CD4-positive, alpha-beta T cell (primary cell): ENCODE data around the gene ETFB. TPM values are rescaled to one million over a fixed set of nuclear protein-coding genes. Genes with fewer than 3 reads are reported as not detected.
"Not testable (repeated sequence)": the region's sequence is repeated elsewhere in the genome, so short reads cannot be mapped to it uniquely, and the experiment has no call there.

Experiments
- ATAC-seq: fragments of 200-7000 bp; cut with Tn5 transposase; one replicate; pipeline ENCODE4 v1.10.0; 2022; ENCODE audit warnings: mild to moderate bottlenecking; ENCODE audit not compliant: poor library complexity
- CTCF ChIA-PET: fragments of 350-600 bp; sonication (Branson Sonifier 250); formaldehyde crosslinking; loops from one replicate; lab custom pipeline; 2021; ENCODE audit warnings: antibody characterized with exemption, inconsistent platforms; lab: Charles Lee
- POLR2A ChIA-PET: fragments of 350-600 bp; sonication (Branson Sonifier 250); formaldehyde crosslinking; loops from one replicate; lab custom pipeline; 2021; ENCODE audit warnings: antibody characterized with exemption, inconsistent platforms; lab: Charles Lee
- DNase-seq, 14 experiments: peaks; one replicate each; pipeline ENCODE4 v3.0.0-alpha.2; 2013 to 2020; ENCODE audit warnings: mixed read lengths in 2 of 14
- H3K27ac ChIP-seq, 2 donors: one replicate each; pipeline versions ENCODE4 v1.5.1 to v1.7.0; 2013; ENCODE audit warnings: low read length in 2 of 2, low read depth in 1 of 2, mild to moderate bottlenecking in 1 of 2
- H3K27me3 ChIP-seq, 2 experiments: 1 replicate in 1 of 2; 2 replicates in 1 of 2; pipeline versions ENCODE4 v1.6.1 to v1.7.0; 2013; ENCODE audit warnings: low read length in 2 of 2, control low read depth in 1 of 2, mild to moderate bottlenecking in 1 of 2, moderate library complexity in 1 of 2; ENCODE audit not compliant: insufficient read depth in 2 of 2, control insufficient read depth in 1 of 2
- H3K36me3 ChIP-seq: one replicate; pipeline ENCODE4 v1.6.1; 2013; ENCODE audit warnings: low read length, control low read depth; ENCODE audit not compliant: insufficient read depth
- H3K4me1 ChIP-seq: one replicate; pipeline ENCODE4 v1.6.1; 2013; ENCODE audit warnings: low read length, control low read depth; ENCODE audit not compliant: insufficient read depth
- H3K4me3 ChIP-seq: one replicate; pipeline ENCODE4 v1.5.1; 2013; ENCODE audit warnings: mild to moderate bottlenecking, low read length, moderate library complexity
- H3K9me3 ChIP-seq, 2 experiments: 1 replicate in 1 of 2; 2 replicates in 1 of 2; pipeline versions ENCODE4 v1.6.1 to v1.7.0; 2013; ENCODE audit warnings: low read length in 2 of 2, mild to moderate bottlenecking in 2 of 2, control low read depth in 1 of 2, moderate library complexity in 1 of 2; ENCODE audit not compliant: control insufficient read depth in 1 of 2, insufficient read depth in 1 of 2
- H3K27ac Mint-ChIP-seq: one replicate; pipeline ENCODE4 v1.8.0; 2020; ENCODE audit warnings: mixed read lengths
- H3K27me3 Mint-ChIP-seq: one replicate; pipeline ENCODE4 v1.8.0; 2021; ENCODE audit warnings: mixed read lengths
- H3K36me3 Mint-ChIP-seq: one replicate; pipeline ENCODE4 v1.8.0; 2021; ENCODE audit warnings: low read depth, mixed read lengths
- H3K4me1 Mint-ChIP-seq: one replicate; pipeline ENCODE4 v1.8.0; 2021; ENCODE audit warnings: low read depth, mixed read lengths
- H3K4me3 Mint-ChIP-seq: one replicate; pipeline ENCODE4 v1.8.0; 2020; ENCODE audit warnings: mild to moderate bottlenecking, mixed read lengths
- H3K9me3 Mint-ChIP-seq: one replicate; pipeline ENCODE4 v1.8.0; 2020; ENCODE audit warnings: mixed read lengths
- intact Hi-C, 2 experiments: fragments of 100-400 bp; cut with DNase I in 1 of 2; cut with micrococcal nuclease in 1 of 2; formaldehyde crosslinking; loops; one replicate each; pipeline versions ENCODE4 v1.15.1 to v1.9.0; 2023 to 2025; cut with DNase I, micrococcal nuclease
- total RNA-seq, 174 experiments: library from RNA in 2 of 174; stranded (reverse) in 2 of 174; gene quantifications; one replicate each; pipeline ENCODE4 v1.2.3 and lab custom pipeline; 2021 to 2026
- TF ChIP-seq, protein P1 (sequence below): fragments of 200-600 bp; IDR thresholded peaks from one replicate; pipeline ENCODE4 v1.8.0; 2022; ENCODE audit warnings: antibody characterized with exemption, mild to moderate bottlenecking

Gene ETFB
- total RNA-seq, 2 experiments from 2014 or later: 29.7 to 30.1 TPM

GRCh38 chr19:51407511-51408131, 41.4 kb upstream of the ETFB start:
- POLR2A ChIA-PET: no interaction called here
- Histone ChIP-seq H3K4me1 (no peaks in the 10 kb centered on the region), H3K9me3 (peaks cover 8 to 15% of the 10 kb centered on the region in 2 experiments), H3K36me3 (no peaks in the 10 kb centered on the region), H3K27ac (no peak overlapping the region), H3K27me3 (no peaks in the 10 kb centered on the region), H3K4me3 (no peak overlapping the region)
- H3K9me3 Mint-ChIP-seq: no peaks in the 10 kb centered on the region
- no peak overlapping the region for H3K27ac Mint-ChIP-seq
- TF ChIP-seq, protein P1, sequence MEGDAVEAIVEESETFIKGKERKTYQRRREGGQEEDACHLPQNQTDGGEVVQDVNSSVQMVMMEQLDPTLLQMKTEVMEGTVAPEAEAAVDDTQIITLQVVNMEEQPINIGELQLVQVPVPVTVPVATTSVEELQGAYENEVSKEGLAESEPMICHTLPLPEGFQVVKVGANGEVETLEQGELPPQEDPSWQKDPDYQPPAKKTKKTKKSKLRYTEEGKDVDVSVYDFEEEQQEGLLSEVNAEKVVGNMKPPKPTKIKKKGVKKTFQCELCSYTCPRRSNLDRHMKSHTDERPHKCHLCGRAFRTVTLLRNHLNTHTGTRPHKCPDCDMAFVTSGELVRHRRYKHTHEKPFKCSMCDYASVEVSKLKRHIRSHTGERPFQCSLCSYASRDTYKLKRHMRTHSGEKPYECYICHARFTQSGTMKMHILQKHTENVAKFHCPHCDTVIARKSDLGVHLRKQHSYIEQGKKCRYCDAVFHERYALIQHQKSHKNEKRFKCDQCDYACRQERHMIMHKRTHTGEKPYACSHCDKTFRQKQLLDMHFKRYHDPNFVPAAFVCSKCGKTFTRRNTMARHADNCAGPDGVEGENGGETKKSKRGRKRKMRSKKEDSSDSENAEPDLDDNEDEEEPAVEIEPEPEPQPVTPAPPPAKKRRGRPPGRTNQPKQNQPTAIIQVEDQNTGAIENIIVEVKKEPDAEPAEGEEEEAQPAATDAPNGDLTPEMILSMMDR: no peak
- no peak overlapping the region for H3K4me3 Mint-ChIP-seq
- CTCF ChIA-PET: interaction anchor here (1.1 to 1.3 kb wide), 4 partner anchors 14 to 69 kb away, joined by 3 to 6 read pairs (median 4); no protein-coding TSS in a partner anchor
- no peaks in the 10 kb centered on the region for H3K4me1 Mint-ChIP-seq
- intact Hi-C loops: loop anchor here in 1 of 2 experiments (1.0 kb wide), 1 partner anchor 68 kb away; no protein-coding TSS in a partner anchor
- H3K36me3 Mint-ChIP-seq: no peaks in the 10 kb centered on the region
- peak; percentile 37 for ATAC-seq
- H3K27me3 Mint-ChIP-seq: peaks cover 16% of the 10 kb centered on the region
- DNase-seq: peak in 5 of 14 experiments; percentile 11 to 65 (median 50)

DNA sequence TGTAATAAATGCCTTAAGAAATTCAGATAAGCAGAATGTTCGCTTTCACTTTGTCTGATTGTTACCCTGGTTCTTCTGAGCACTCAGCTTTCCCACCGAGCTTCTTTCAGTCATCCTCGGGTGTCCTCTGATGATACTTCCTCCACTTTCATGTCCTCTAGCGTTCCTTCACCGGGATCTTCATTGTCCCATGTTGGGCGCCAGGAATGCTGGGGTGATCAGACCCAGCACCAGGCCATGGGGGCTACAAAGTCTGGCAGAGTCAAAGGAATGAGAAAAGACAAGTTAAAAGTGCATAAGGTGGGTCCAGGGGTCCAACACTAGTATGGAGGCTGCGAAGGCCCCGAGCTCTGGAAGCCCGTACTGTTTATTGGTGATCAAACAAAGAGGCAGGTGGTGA, 35.9 kb upstream of the ETFB start:
- Histone ChIP-seq H3K27me3 (no peaks in the 10 kb centered on the region), H3K27ac (no peak overlapping the region), H3K4me1 (no peaks in the 10 kb centered on the region), H3K9me3 (peaks cover 15 to 26% of the 10 kb centered on the region in 2 experiments), H3K36me3 (no peaks in the 10 kb centered on the region), H3K4me3 (no peak overlapping the region)
- ChIA-PET CTCF (no interaction called here), POLR2A (no interaction called here)
- no peaks in the 10 kb centered on the region for H3K36me3 Mint-ChIP-seq
- H3K9me3 Mint-ChIP-seq: no peaks in the 10 kb centered on the region
- H3K27me3 Mint-ChIP-seq: peaks cover 6% of the 10 kb centered on the region
- H3K4me3 Mint-ChIP-seq: no peak overlapping the region
- ATAC-seq: no peak
- DNase-seq: no peak
- intact Hi-C loops: no loop called here
- no peaks in the 10 kb centered on the region for H3K4me1 Mint-ChIP-seq
- H3K27ac Mint-ChIP-seq: no peak overlapping the region
- TF ChIP-seq, protein P1: no peak

- H3K36me3 ChIP-seq, CTCF ChIA-PET, H3K36me3 Mint-ChIP-seq, H3K27me3 Mint-ChIP-seq, H3K27ac ChIP-seq, H3K4me3 Mint-ChIP-seq, H3K4me3 ChIP-seq, POLR2A ChIA-PET, H3K4me1 Mint-ChIP-seq, ATAC-seq, H3K9me3 Mint-ChIP-seq, DNase-seq, H3K27ac Mint-ChIP-seq, intact Hi-C loops, H3K27me3 ChIP-seq, H3K4me1 ChIP-seq: not testable (repeated sequence)
- H3K9me3 ChIP-seq: peaks cover 15 to 26% of the 10 kb centered on the region in 2 experiments
These were observed 33.7 kb upstream of the ETFB start for GRCh38 chr19:51399936-51400335.
